Midbrain (tissue), 1 donor: ENCODE data around the gene TACC2.
A peak's percentile ranks its signal among the peaks of the same experiment; 100 is the strongest.

ENCODE experiments used
- DNase-seq: peaks from one replicate; lab custom pipeline; 2025; lab: John Stamatoyannopoulos, UW

Gene TACC2

DNA sequence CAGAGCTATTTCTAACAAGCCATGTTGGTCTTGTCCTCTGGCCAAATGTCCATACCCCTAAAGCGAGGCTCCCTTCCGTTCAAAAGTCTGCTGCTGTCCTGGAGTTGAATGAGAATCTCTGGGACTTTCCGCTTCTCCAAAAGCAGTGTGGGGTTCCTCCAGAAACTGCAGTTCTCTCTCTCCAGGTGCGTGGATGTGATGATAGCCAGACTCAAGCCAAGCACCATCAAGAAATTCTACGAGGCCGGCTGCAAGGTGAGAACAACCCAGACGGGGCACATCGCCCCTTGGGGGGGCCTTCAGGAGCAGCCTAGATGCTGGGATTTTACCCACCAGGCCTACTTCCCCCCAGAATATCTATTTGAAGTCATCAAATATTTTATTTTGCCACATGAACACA, 308.6 kb downstream of the TACC2 start:
- no peak for DNase-seq

DNA sequence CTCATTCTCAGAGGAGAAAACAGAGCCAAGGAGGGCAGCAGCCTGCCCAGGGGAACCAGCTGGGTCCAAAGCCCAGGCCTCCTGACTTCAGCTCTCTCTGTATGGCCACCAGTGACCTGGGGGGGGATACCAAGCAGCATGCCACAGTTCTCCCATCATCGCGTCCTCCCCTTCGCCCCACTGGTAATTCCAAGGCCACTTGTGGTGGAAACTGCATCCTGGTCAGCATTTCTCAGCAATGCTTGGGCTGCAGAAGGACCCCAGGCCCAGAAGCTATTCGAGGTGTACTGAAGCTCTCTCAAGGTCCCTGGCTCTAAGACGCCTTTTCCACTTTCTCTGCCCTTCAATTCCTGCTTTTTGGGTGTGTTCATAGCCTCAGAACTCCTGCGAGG, 309.2 kb downstream of the TACC2 start:
- DNase-seq, result no peak

GRCh38 chr10:122298598-122299301, 309.8 kb downstream of the TACC2 start:
- DNase-seq, result peak; percentile 88

GRCh38 chr10:122299423-122300075, 310.6 kb downstream of the TACC2 start:
- no peak for DNase-seq

- no peak for DNase-seq
Measured at GRCh38 chr10:122301055-122301810, 312.3 kb downstream of the TACC2 start.

DNA sequence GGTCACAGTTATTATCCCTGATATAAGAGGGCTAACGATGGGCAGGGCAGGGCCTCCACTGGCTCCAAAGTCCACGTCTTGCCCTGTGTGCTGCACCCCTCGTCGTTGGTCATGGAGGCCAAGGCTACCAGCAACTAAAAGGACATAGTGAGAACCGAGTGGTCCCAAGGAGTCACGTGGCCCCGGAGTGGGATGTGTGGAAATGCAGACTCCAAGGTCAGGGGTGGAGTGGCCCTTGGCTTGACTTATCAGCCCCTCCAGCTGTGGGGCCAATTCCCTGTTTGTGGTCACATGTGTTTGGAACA, 312.8 kb downstream of the TACC2 start:
- DNase-seq, result no peak

- no peak for DNase-seq
Measured at GRCh38 chr10:122302315-122302714, 313.4 kb downstream of the TACC2 start.

DNA sequence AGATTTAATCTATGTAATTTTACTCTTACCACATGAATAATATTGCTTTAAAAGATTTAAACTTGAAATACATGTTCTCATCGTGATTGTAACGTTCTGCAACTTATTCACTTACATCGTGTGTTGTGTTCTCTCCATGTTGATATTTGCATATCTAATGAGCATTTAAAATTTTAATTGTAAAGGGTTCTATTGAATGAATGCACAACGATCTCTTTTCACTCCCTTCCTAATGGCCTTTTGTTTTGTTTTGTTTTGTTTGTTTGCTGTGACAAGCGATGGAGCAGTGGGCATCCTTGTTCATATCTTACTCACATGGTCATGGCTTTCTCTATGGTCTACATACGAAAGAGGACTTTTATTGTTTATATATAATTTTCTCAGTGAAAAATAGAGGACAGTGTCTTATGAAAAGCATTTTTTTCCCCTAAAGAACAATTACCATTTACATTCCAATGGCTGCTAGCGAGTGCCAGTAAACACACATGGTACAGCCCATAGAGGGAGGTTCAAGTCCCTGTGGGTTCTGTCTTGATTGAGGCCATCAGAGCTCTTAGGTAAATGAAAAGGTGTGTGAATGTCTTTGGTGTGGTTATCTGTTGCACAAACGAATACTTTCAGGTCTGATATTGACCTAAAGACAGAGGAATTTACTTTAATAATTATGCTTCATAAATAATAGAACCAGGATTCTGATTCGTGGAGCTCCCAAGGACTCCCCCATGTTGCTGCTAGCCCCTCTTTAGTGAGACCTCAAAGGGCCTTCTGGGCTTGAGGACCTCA, 314.5 kb downstream of the TACC2 start:
- DNase-seq, result peak; percentile 77
